Hepatocyte (in vitro differentiated cells): ENCODE results near the gene CRADD. TPM values are rescaled to one million over a fixed set of nuclear protein-coding genes. Genes with fewer than 3 reads are reported as not detected.
"Not testable (repeated sequence)": the region's sequence is repeated elsewhere in the genome, so short reads cannot be mapped to it uniquely, and the experiment has no call there.

ENCODE experiments used
- DNase-seq: peaks from one replicate; pipeline ENCODE4 v3.0.0-alpha.2; 2016; ENCODE audit warnings: low spot score
- H2AFZ ChIP-seq: fragments of 200-600 bp; sonication (generic); 2 replicates; pipeline ENCODE4 v1.6.0; 2016; ENCODE audit warnings: antibody characterized with exemption, mild to moderate bottlenecking
- H3K27ac ChIP-seq: fragments of 200-600 bp; sonication (generic); 2 replicates; pipeline ENCODE4 v1.5.1; 2016; ENCODE audit warnings: mild to moderate bottlenecking
- H3K27me3 ChIP-seq: fragments of 200-600 bp; sonication (generic); 2 replicates; pipeline ENCODE4 v1.6.1; 2016
- H3K36me3 ChIP-seq: fragments of 200-600 bp; sonication (generic); replicated peaks from 2 replicates; pipeline ENCODE4 v1.5.1; 2016; ENCODE audit warnings: low read depth; ENCODE audit not compliant: insufficient read depth
- H3K4me1 ChIP-seq: fragments of 200-600 bp; sonication (generic); 2 replicates; pipeline ENCODE4 v1.5.1; 2016; ENCODE audit warnings: mild to moderate bottlenecking, moderate library complexity; ENCODE audit not compliant: insufficient read depth
- H3K4me2 ChIP-seq: fragments of 200-600 bp; sonication (generic); 2 replicates; pipeline ENCODE4 v1.6.0; 2016
- H3K4me3 ChIP-seq: fragments of 200-600 bp; sonication (generic); 2 replicates; pipeline ENCODE4 v1.5.1; 2016; ENCODE audit warnings: mild to moderate bottlenecking
- H3K79me2 ChIP-seq: fragments of 200-600 bp; sonication (generic); 2 replicates; pipeline ENCODE4 v1.6.0; 2017; ENCODE audit warnings: mild to moderate bottlenecking
- H3K9me2 ChIP-seq: fragments of 200-600 bp; sonication (generic); replicated peaks from 2 replicates; pipeline ENCODE4 v1.6.0; 2017; ENCODE audit warnings: mild to moderate bottlenecking; ENCODE audit not compliant: insufficient read depth
- H3K9me3 ChIP-seq: fragments of 200-600 bp; sonication (generic); 2 replicates; pipeline ENCODE4 v1.5.1; 2016; ENCODE audit warnings: low read depth, mild to moderate bottlenecking
- H4K20me1 ChIP-seq: fragments of 200-600 bp; sonication (generic); 2 replicates; pipeline ENCODE4 v1.6.0; 2016; ENCODE audit warnings: mild to moderate bottlenecking; ENCODE audit not compliant: insufficient read depth, poor library complexity, severe bottlenecking
- CTCF ChIP-seq: fragments of 200-600 bp; sonication (generic); IDR thresholded peaks from 2 replicates; pipeline ENCODE4 v1.5.1; 2016; ENCODE audit warnings: antibody characterized with exemption, mild to moderate bottlenecking; ENCODE audit not compliant: poor library complexity
- EZH2 ChIP-seq: fragments of 200-600 bp; sonication (generic); IDR thresholded peaks from 2 replicates; pipeline ENCODE4 v1.6.1; 2016; ENCODE audit warnings: antibody characterized with exemption, mild to moderate bottlenecking, borderline replicate concordance
- EZH2phosphoT487 ChIP-seq: fragments of 200-600 bp; sonication (generic); IDR thresholded peaks from one replicate; pipeline ENCODE4 v1.6.1; 2018; ENCODE audit warnings: antibody characterized with exemption, mild to moderate bottlenecking, low read depth, moderate library complexity; ENCODE audit not compliant: unreplicated experiment, severe bottlenecking
- WGBS: methylation state at CpG from one replicate; pipeline ENCODE4 v1.1.6; 2016; ENCODE audit warnings: low lambda C conversion rate; ENCODE audit errors: missing lambda C conversion rate; 5-methylcytosine and 5-hydroxymethylcytosine counted together
- polyA plus RNA-seq: library from polyadenylated mRNA; unstranded; fragments of >200 nt; fragmentation: Nextera tagmentation; extraction: Ambion mirVana; gene quantifications from 2 replicates; pipeline ENCODE4 v1.2.1, GENCODE V29; 2016
- total RNA-seq: library from RNA; depleted of rRNA; stranded (reverse); fragments of >200 nt; gene quantifications from 2 replicates; pipeline ENCODE4 v1.2.3, GENCODE V29; 2014

Gene CRADD
- total and polyA plus RNA-seq, 2 experiments from 2014 or later = 19.5 to 27.3 TPM

GRCh38 chr12:93710574-93710926, 33.4 kb downstream of the CRADD start:
- Histone ChIP-seq H3K79me2 (peaks cover 28% of the 10 kb centered on the region), H3K36me3 (no peaks in the 10 kb centered on the region), H3K9me2 (no peaks in the 10 kb centered on the region), H4K20me1 (no peaks in the 10 kb centered on the region), H3K27ac (no peak overlapping the region), H2AFZ (no peak overlapping the region), H3K9me3 (peaks cover 5% of the 10 kb centered on the region), H3K4me1 (no peaks in the 10 kb centered on the region), H3K4me2 (no peak overlapping the region), H3K27me3 (no peaks in the 10 kb centered on the region), H3K4me3 (no peak overlapping the region)
- TF ChIP-seq CTCF = no peak
- no peak for TF ChIP-seq EZH2phosphoT487
- TF ChIP-seq EZH2 = no peak
- DNase-seq = no peak
- 100% methylated on average over 2 of the region's 2 CpGs for WGBS

- H3K4me2 ChIP-seq, H2AFZ ChIP-seq, H3K9me3 ChIP-seq, H3K36me3 ChIP-seq, H3K27me3 ChIP-seq, H4K20me1 ChIP-seq, H3K4me3 ChIP-seq, H3K4me1 ChIP-seq, H3K27ac ChIP-seq, H3K9me2 ChIP-seq, DNase-seq: not testable (repeated sequence)
- peaks cover 23% of the 10 kb centered on the region for H3K79me2 ChIP-seq
- WGBS = 100% methylated on average over 1 of the region's 1 CpG
Observed at GRCh38 chr12:93711502-93711901, 34.3 kb downstream of the CRADD start.

GRCh38 chr12:93712200-93712599, 35.0 kb downstream of the CRADD start:
- no peak overlapping the region for H3K27ac ChIP-seq
- no peak for DNase-seq
- peaks cover 5% of the 10 kb centered on the region for H3K9me3 ChIP-seq
- H3K36me3 ChIP-seq = no peaks in the 10 kb centered on the region
- WGBS = 65% methylated on average over 3 of the region's 3 CpGs
- TF ChIP-seq CTCF (no peak), EZH2 (no peak), EZH2phosphoT487 (no peak)
- no peak overlapping the region for H3K4me2 ChIP-seq
- H4K20me1 ChIP-seq = no peaks in the 10 kb centered on the region
- H3K27me3 ChIP-seq = no peaks in the 10 kb centered on the region
- H3K4me1 ChIP-seq = no peaks in the 10 kb centered on the region
- no peak overlapping the region for H2AFZ ChIP-seq
- peaks cover 18% of the 10 kb centered on the region for H3K79me2 ChIP-seq
- H3K9me2 ChIP-seq = no peaks in the 10 kb centered on the region
- no peak overlapping the region for H3K4me3 ChIP-seq

GRCh38 chr12:93713060-93713459, 35.9 kb downstream of the CRADD start:
- no peaks in the 10 kb centered on the region for H3K9me2 ChIP-seq
- no peak overlapping the region for H3K4me2 ChIP-seq
- H3K27me3 ChIP-seq = no peaks in the 10 kb centered on the region
- H3K79me2 ChIP-seq = peaks cover 17% of the 10 kb centered on the region
- TF ChIP-seq CTCF (no peak), EZH2 (no peak), EZH2phosphoT487 (no peak)
- no peak for DNase-seq
- H3K4me1 ChIP-seq = no peaks in the 10 kb centered on the region
- H3K9me3 ChIP-seq = peaks cover 5% of the 10 kb centered on the region
- no peak overlapping the region for H2AFZ ChIP-seq
- H3K36me3 ChIP-seq = no peaks in the 10 kb centered on the region
- 89% methylated on average over 5 of the region's 5 CpGs for WGBS
- H3K4me3 ChIP-seq = no peak overlapping the region
- no peaks in the 10 kb centered on the region for H4K20me1 ChIP-seq
- no peak overlapping the region for H3K27ac ChIP-seq
